Jurkat, Clone E6-1 (cell line): ENCODE measurements around the gene ALKBH1. TPM values are rescaled to one million over a fixed set of nuclear protein-coding genes. Genes with fewer than 3 reads are reported as not detected.
A peak's percentile ranks its signal among the peaks of the same experiment; 100 is the strongest.
"Not testable (repeated sequence)": the region's sequence is repeated elsewhere in the genome, so short reads cannot be mapped to it uniquely, and the experiment has no call there.

Source experiments
- DNase-seq: peaks from one replicate; pipeline ENCODE4 v3.0.0-alpha.2; 2011; ENCODE audit warnings: low read depth, low spot score
- H3K4me3 ChIP-seq: 2 replicates; pipeline ENCODE4 v1.5.1; 2011; ENCODE audit warnings: mild to moderate bottlenecking, low read length, control low read depth, moderate library complexity
- polyA plus RNA-seq: library from polyadenylated mRNA; unstranded; fragments of >200 nt; gene quantifications from one replicate; pipeline ENCODE4 v1.2.1, GENCODE V29; 2012; ENCODE audit warnings: missing spikeins; ENCODE audit not compliant: insufficient read length, insufficient read depth

Gene ALKBH1
- polyA plus RNA-seq, result 17.8 TPM

DNA sequence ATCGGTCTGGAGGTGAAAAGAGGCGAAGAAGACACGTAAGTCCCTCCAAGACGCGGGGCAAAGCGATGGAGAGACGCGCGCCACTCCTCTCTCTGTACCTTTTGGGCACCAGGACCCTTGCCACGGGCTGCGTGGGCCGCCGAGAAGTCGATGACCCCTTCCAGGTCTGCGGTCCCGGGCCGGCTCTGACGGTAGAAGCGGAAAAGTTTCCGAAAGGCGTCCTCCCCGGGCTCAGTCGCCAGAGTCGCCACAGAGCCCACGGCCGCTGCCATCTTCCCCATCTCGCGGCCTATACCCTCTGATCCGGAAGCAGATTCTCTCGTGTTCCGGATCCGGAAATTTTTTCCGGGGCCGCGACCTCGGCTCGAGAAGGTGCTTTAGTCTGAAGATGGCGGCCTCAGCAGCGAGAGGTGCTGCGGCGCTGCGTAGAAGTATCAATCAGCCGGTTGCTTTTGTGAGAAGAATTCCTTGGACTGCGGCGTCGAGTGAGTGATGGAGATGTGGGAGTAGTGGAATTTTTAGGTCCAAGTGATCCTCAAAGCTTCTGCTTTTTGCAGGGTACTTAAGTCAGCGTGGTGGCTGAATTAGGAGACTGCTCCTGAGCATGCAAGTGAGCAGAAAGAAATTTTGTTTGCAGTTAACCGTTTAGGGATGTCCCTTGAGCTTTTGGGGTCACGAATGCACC, at the start of gene ALKBH1, which contains the start of gene SLIRP:
TSS of gene ALKBH1 (minus strand) at position 300 of the 685 bp plus-strand sequence. CDS start at position 281, 19 bp downstream.
TSS of gene SLIRP (plus strand) at position 380 of the 685 bp plus-strand sequence. CDS start at position 389, 9 bp downstream.
- peak within 1 kb of the TSS; percentile 81 for H3K4me3 ChIP-seq
- DNase-seq, result peak; percentile 78

DNA sequence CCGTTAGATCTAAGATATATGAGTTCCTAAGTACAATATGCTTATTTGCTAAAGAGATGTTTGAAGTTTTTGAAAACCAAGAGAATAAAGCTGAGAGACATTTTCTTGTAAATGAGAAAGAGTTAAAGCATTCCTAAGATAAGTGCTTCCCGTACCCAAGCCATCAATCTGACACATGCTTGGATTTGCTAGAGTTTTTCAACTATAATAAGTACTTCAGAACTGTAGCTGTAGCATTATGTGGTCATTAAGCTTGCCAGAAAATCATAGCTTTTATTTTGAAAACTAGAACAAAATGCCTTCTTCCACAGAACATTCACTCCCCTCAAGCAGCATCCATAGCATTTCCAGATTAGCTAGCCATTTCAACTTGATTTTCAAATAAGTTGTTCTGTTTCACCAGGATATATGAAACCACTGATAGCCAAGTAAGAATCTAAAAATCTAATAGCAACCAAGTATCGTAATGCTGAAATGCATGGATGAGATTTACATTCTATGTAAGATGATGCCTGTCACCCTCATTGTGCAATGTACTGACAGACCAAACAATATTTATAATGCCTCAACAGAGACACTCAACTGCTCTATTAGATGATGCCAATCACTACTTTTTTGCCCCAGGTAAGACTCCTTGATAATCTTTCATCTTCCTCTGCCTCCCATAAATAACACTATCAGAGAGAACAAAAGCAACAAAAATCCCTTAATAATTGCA, 45.1 kb upstream of the ALKBH1 start:
- DNase-seq, result no peak
- no peak overlapping the region for H3K4me3 ChIP-seq

GRCh38 chr14:77752266-77752665, 44.4 kb upstream of the ALKBH1 start:
- no peak overlapping the region for H3K4me3 ChIP-seq
- no peak for DNase-seq

- not testable (repeated sequence) for H3K4me3 ChIP-seq
Measured at GRCh38 chr14:77747425-77747824, 39.6 kb upstream of the ALKBH1 start.

DNA sequence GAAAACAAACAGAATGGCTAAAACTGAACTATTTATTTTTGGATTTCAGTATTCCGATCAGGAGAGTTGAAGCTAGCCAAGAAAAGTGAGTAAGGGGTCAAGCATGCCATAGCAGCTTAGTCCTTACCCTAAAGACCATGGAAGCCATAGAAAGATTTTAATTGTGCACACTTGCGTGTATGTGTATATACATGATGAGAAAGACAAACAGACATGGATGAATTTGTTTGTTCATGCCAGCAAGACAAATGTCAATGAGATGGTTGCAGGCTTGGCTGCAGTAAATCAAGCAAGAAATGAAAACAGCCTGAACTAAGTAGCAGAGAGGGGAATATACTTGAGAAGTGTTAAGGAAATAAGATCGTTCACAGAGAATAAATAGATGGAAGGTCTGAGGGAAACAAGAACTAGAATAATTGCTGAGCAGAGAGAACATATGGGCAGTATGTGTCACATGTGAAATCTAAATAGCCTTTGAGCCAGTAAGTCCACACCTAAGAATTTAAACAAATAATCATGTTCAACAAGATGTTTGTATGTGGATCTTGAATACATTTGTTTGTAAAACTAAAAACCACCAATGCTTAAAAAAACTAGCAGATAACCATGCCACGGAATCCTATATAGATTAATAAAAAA, 38.4 kb upstream of the ALKBH1 start:
- DNase-seq, result no peak
- H3K4me3 ChIP-seq, result no peak overlapping the region

More at GRCh38 chr14:77747425-77747824, 39.6 kb upstream of the ALKBH1 start:
- DNase-seq, result not testable (repeated sequence)

DNA sequence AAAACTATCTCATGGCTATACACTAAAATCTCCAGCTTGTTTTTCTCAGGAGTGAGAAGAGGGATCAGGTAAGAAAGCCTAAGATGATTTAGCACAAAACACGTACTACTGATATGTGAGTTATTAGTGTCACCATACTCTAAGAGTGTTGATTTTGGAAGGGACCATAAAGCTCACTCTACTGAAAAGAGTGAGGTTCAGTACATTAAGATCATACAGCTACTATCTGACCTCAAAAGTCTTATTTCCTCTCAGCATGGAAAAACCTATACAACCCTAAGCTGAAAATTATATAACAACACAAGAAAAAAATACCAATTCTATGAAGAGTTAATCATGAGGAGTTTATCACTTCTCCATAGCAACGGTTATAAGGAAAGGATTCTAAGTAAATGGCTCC, 33.6 kb upstream of the ALKBH1 start:
- no peak overlapping the region for H3K4me3 ChIP-seq
- no peak for DNase-seq

GRCh38 chr14:77738559-77739250, 30.9 kb upstream of the ALKBH1 start:
- DNase-seq, result no peak
- H3K4me3 ChIP-seq, result no peak overlapping the region

GRCh38 chr14:77730976-77731497, 23.2 kb upstream of the ALKBH1 start:
- DNase-seq, result no peak
- no peak overlapping the region for H3K4me3 ChIP-seq

DNA sequence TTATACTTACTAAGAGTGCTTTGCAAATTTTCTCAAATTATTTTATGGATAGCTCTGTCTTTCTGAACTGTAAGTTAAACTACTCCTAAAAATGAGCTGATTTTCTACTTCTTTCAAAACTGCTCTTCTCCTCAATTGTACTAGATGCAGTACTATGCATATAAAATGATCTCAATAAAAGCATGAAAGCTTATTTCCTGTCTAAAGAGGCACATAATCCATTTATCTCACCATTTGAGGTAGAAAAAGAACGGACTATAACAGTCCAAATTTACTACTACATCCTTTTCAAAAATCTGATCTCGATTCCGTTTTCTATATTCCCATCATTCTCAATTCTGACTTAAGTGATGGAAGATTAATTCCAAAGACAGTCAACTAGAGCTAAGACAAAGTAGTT, 14.5 kb upstream of the ALKBH1 start:
- DNase-seq, result no peak

DNA sequence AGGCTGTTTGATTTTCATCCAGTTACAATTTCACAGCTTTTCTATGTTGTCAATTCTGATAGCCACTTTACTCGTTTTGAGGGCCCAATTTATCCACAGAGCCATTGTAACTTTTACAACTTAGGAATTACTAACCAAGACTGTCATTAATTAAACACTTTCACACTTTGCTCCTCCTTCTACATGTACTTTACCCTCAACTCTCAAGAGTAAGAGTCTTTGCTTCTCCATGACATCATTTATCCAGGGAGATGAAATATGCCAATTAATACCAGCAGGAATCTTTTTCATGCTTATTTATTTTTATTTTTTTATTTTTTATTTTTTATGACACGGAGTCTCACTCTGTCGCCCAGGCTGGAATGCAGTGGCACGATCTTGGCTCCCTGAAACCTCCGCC, 13.6 kb upstream of the ALKBH1 start:
- no peak overlapping the region for H3K4me3 ChIP-seq
- no peak for DNase-seq

More for the DNA sequence above, 14.5 kb upstream of the ALKBH1 start:
- H3K4me3 ChIP-seq, result no peak overlapping the region

DNA sequence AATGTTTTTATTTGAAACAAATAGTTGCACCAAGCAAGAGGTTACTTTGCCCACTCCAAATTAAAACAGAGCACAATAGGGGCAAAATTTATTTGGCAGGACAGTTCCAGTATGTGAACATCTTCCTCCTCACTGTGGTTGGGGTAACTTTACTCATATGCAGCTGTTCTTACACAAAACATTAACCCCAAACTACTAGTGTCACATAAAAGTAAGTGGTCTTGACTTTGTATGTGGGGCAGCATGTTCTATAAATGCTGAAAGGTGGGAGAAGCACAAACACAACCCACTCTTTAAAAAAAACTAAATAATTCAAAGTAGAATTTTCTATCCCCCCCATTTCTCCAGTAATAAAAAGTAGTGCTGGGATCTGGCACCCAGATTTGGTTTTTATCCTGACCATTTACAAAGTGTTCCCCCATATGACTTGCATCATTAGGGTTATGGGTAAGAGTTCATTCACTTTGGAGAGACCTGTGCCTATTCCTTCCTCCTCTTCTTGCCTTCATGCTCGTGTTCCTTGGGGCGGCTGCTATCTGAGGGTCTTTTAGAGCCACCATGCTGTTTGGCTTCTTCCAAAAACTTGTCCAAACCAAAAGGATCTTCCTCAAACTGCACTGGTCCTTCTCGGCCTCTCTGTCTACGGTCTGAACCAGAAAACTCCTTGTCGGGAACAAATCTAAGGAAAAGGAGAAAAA, 9.9 kb upstream of the ALKBH1 start:
- no peak for DNase-seq
- no peak overlapping the region for H3K4me3 ChIP-seq

- DNase-seq, result no peak
- H3K4me3 ChIP-seq, result no peak overlapping the region
Measured at GRCh38 chr14:77714926-77715325, 7.1 kb upstream of the ALKBH1 start.

DNA sequence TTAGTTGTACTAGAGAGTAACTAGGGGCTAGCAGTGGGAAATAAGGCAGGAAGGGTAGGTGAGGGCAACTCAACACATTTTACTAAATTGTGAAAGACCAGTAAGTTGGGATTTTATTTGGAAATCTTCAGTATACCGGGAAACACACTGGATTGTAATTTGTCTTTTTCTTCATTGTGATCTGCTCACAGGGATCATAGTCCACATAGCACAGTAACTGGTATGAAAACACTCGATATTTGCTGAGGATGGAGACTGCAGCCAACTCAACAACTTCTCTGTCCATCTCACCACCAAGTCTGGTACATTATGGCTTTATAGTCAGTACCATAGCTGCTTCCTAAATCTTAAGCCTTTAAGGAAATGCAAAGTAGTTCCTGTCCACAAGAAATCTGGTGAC, 2.5 kb upstream of the ALKBH1 start:
- no peak overlapping the region for H3K4me3 ChIP-seq
- no peak for DNase-seq

GRCh38 chr14:77709412-77709811, 1.6 kb upstream of the ALKBH1 start:
- no peak for DNase-seq
- peak overlapping the region; percentile 81 for H3K4me3 ChIP-seq

DNA sequence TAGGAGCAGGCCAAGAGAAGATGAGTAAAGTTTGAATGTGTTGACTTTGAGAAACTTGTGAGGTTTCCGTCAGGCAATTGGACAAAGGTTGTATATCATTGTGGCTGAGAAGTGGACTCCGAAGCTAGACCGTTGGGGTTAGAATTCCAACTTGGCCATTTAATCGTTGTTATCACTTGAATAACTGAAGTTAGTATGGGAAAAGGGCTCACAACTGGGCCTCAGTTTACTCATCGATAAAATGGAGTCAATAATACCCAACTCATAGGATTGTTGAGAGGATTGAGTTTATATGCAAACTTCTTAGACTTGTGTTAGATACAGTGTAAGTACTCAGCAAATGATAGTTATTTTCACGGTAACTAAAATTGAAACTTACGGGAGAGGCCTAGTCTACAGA, 926 bp upstream of the ALKBH1 start:
- H3K4me3 ChIP-seq, result peak overlapping the region; percentile 81
- no peak for DNase-seq

DNA sequence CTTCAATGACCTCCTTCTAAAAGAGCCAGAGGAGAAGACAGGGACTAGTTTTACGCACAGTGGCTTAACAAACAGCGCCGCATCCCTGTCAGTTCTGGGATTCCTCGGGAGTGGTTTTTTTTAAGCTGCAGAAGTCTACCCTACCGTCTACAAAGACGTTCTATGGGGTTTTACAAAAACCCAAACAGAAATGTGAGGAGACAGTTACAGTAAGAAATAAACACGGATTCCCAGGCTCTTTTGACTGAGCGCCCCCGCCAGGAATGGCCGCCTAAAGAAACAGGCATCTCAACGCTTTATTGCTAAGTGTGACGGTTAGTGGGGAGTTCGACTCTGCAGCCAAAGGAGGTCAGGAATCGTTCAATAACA, 484 bp downstream of the ALKBH1 start:
- peak overlapping the region; percentile 81 for H3K4me3 ChIP-seq
- no peak for DNase-seq

GRCh38 chr14:77691259-77691658, 16.6 kb downstream of the ALKBH1 start:
- DNase-seq, result no peak
- no peak overlapping the region for H3K4me3 ChIP-seq

DNA sequence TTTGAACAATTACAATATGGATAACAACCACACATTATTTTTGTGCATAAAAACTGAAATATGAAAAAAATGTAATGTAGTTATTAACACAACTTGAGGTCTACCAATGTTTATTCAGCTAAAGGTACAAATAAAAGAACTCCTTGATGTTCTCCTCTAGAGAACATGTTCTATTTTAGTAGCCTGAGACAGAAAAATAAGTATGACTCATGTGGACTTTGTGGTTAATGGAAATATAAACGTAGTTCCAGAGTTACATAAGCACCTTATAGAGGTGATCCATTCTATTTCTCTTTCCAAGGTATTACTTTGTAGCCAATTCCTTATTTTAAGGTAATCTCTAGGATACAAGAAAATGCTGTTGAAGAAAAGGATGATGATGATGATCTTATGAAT, 25.7 kb downstream of the ALKBH1 start:
- no peak for DNase-seq
- no peak overlapping the region for H3K4me3 ChIP-seq
